NCI-H1436 treated with DMSO at 0.1 percent for 48 hours (cell line): ENCODE data around the gene LYAR.
"Not testable (repeated sequence)": the region's sequence is repeated elsewhere in the genome, so short reads cannot be mapped to it uniquely, and the experiment has no call there.

ENCODE experiments used
- DNase-seq: peaks from one replicate; lab custom pipeline; 2025; lab: John Stamatoyannopoulos, UW

Gene LYAR

DNA sequence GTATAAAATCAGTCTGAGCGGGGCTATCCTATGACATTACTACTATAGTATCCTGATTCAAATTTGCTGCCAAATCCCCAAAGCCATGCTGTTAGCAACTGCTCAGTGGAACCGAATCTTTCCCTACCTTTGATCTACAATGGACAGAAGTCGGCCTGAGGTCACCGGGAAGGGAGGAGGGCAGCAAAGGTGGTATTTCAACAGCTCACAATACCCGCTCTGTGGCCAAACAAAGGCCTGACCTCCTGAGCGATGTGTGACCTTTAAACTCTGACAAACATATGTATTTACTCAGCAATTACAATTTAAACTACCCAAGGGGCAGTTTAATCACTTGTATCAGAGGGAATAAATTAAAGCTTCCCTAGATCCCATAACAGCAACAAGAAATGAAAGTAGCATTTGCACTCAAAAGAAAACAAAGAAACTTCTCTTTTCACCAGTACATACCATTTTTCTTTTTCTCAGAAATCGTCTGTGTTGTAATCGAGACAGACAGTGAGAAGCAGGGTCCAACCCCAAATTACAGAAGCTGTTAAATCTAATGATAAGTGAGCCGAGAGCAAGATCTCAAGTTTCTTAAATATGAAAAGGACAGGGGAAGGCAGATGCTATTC lies 30.4 kb downstream of the LYAR start:
- DNase-seq, result no peak

DNA sequence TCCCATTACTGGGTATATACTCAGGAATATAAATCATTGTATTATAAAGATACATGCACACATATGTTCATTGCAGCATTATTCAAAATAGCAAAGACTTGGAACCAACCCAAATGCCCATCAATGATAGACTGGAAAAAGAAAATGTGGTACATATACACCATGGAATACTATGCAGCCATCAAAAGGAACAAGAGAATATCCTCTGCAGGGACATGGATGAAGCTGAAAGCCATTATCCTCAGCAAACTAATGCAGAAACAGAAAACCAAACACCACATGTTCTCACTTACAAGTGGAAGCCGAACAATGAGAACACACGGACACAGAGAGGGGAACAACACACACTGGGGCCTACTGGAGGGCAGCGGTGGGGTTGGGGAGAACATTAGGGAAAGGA lies 32.2 kb downstream of the LYAR start:
- DNase-seq, result not testable (repeated sequence)

DNA sequence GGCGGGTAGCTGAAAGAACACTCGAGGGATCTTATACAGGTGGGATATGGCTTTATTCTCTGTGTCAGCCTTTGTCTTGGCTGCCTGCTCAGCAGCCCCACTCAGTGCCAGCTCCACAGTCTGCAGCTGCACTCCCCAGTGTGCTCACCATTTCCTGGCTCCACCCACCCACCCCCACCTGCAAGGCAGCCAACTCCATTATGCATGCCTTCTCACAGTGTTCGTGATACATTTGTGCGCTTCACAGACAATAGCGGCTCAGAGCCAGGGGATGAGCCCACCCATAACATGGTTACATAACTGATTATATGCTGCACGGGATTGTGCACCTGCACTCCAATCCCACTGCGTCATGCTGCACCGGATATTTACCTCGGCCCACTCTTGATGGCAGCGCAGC lies 33.2 kb downstream of the LYAR start:
- no peak for DNase-seq

- DNase-seq, result no peak
Observed at GRCh38 chr4:4254666-4255065, 35.3 kb downstream of the LYAR start.

GRCh38 chr4:4254199-4254598 lies 35.8 kb downstream of the LYAR start:
- DNase-seq, result no peak

DNA sequence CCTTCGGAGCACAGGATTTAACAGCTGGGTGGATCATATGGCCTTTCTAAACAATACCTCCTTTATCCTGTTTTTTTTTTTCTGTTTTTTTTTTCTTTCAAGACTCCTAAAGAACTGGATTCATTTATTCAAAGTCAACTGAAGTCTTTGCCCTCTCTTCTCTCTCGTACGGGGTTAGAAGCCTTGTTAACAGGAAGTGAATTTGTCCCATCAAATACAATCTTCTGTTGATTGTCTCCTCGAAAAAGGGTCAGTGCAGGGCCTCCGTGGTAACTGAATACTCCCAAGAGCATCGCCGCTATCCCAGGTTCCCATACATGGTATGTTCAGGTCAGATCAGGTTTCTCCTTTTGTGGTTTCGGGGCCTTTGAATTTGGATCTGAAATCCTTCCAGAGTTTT lies 40.1 kb downstream of the LYAR start:
- no peak for DNase-seq

GRCh38 chr4:4249342-4249741 lies 40.6 kb downstream of the LYAR start:
- not testable (repeated sequence) for DNase-seq

- no peak for DNase-seq
Observed at GRCh38 chr4:4248885-4249203, 41.1 kb downstream of the LYAR start.

DNA sequence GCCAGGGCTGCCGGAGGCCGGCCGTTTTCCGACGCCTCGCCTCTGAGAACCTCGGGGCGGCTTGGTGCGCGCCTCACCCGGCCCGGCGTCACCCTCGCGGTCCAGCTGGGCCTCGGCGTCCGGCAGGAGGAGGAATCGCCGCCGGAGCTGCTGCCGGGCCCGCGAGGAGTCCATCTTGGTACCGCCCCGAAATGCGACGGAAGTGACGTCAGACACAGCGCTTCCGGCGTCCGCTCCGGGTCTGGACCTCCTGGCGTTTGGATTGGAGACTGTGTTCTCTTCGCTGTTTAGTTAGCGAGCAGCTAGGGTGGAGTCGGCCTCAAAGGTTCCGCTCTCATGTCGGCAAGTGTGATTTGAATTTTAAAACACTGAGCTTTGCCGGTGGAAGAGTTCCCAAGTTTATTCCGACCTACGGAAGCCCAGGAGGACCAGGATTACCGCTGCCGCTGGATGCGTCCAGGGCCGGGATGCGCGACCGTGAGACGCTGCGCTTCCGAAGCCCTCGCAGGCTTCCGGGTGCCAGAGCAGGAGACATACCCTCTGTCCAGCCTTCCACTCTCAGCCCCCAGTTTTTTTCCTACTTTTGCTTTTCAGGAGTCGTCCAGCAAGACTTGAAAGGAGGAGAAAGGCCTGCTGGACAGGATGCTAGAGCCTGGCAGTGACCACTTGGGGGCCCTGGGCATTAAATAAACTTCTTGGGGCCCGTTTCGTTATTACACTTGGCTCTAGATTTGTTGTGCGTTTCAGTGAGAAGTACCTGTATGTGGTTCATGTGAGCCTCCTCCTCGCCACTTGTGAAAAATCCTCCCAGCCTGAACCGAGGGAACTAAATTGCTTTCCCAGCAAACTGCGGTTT lies 41.7 kb downstream of the LYAR start, which contains the start of gene TMEM128:
Gene TMEM128 (minus strand): TSS at position 195 of the 856 bp plus-strand sequence. CDS start 21 bp downstream, at position 174.
- DNase-seq, result no peak

DNA sequence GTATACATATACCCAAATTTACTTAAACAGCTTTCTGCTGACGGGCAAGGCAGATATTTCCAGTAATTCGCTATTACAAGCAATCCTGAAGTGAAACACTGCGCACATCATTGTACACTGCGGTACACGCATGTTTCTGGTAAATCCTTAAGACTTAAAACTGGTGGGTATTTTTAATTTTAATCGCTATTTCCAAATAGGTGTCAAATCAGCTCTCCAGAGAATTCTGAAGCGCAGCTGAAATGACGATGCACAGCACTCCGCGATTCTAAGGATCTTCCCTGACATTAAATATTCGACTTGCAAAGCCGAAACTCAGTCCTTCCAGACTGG lies 42.3 kb downstream of the LYAR start:
- DNase-seq, result no peak

GRCh38 chr4:4245172-4245571 lies 44.8 kb downstream of the LYAR start:
- no peak for DNase-seq

- DNase-seq, result not testable (repeated sequence)
Observed at GRCh38 chr4:4239551-4239950, 50.4 kb downstream of the LYAR start.

- DNase-seq, result no peak
Observed at GRCh38 chr4:4233610-4234009, 56.3 kb downstream of the LYAR start.

DNA sequence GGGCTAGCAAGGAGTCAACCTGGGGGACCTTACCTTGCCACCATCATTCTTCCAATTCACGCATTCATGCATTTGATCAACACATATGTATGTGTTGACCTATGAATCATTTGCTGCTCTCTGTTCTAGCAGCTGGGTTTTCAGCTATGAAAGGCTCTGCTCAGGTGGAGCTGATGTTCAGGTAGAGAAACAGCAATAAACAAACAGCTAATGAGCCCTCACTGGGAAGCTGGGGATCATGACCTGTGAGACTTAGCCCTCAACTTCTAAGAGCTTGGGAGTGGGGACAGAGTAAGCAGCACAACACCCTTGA lies 61.6 kb downstream of the LYAR start:
- DNase-seq, result no peak

DNA sequence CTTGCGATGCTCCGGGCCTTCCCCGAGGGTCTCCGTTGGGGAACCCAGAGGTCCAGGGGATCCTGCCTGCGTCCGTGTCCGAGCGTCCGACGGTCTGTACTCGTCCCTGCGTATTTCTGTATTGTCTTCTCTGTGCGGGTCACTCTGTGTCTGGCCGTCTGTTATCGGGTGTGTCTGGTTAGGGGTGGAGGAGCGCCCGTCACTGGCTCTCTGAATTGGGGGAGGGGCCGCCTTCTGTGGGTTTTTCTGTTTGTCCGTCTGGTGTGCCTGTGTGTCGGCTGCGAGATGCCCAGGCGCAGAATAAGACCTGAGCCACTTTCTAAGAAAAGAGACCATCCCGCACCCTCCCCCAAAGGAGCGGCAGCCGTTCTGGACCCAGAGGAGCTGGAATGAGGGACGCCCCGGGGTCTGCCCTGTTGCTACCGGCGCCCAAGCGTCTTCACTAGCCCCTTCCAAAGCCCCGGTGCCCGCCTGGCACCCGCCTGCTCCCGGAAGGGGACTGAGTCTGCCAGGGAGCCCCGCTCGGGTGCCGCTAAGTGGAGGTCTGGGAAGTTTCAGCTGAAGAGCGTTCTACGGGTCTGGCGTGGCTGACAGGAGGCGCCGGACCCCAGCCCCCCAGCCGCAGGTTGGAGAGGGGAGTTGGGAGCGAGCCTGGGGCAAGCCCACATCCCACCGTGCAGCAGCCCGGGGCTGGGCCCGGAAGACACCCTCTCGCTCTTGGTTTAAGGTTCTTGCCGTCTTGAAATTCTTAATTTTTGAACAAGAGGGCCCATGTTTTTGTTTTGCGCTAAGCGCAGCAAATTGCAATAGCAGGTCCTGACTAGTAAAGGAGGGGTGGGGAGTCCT lies 62.2 kb downstream of the LYAR start:
- DNase-seq, result no peak

- DNase-seq, result no peak
Observed at GRCh38 chr4:4226606-4227438, 63.1 kb downstream of the LYAR start, which contains the start of gene OTOP1. Gene OTOP1, minus strand, starts transcription at chr4:4226929. Its CDS starts 65 bp downstream, at chr4:4226864.

- DNase-seq, result no peak
Observed at GRCh38 chr4:4225915-4226605, 63.9 kb downstream of the LYAR start.
